Measurements from ENCODE around the gene LMF1. TPM values are rescaled to one million over a fixed set of nuclear protein-coding genes. Genes with fewer than 3 reads are reported as not detected.
"Not testable (repeated sequence)": the region's sequence is repeated elsewhere in the genome, so short reads cannot be mapped to it uniquely, and the experiment has no call there.

LMF1 gene
- total RNA-seq, 3 donors from 2014 or later, result 14.1 to 26.4 (median 21.4) TPM

- H3K9me3 ChIP-seq, result peaks cover 9 to 28% of the 10 kb centered on the region in 2 donors
- TF ChIP-seq CTCF (IDR thresholded peaks at IDR 0.05) (no peak), POLR2A (IDR thresholded peaks at IDR 0.05) (no peak), POLR2AphosphoS5 (IDR thresholded peaks at IDR 0.05) (no peak)
- DNase-seq (ENCODE audit: low spot score in 2 of 2), result no peak
- intact Hi-C loops (cut with DNase I; ENCODE audit: low total_unique reads), result no loop called here
- peak overlapping the region in 1 of 2 donors; percentile 30 for H3K27ac ChIP-seq
- peaks cover 3% of the 10 kb centered on the region for H3K36me3 ChIP-seq
- peak overlapping the region in 1 of 3 donors; percentile 34 for H3K4me3 ChIP-seq
- H3K4me1 ChIP-seq, result no peaks in the 10 kb centered on the region
- H3K27me3 ChIP-seq, result no peaks in the 10 kb centered on the region
Observed at GRCh38 chr16:886084-886543, 84.7 kb downstream of the LMF1 start.

- H3K4me1 ChIP-seq, result no peaks in the 10 kb centered on the region
- peaks cover 9 to 28% of the 10 kb centered on the region in 2 donors for H3K9me3 ChIP-seq
- H3K27ac ChIP-seq, result no peak overlapping the region
- no peaks in the 10 kb centered on the region for H3K27me3 ChIP-seq
- TF ChIP-seq CTCF (IDR thresholded peaks at IDR 0.05) (no peak), POLR2A (IDR thresholded peaks at IDR 0.05) (no peak), POLR2AphosphoS5 (IDR thresholded peaks at IDR 0.05) (no peak)
- H3K4me3 ChIP-seq, result no peak overlapping the region
- DNase-seq (ENCODE audit: low spot score in 2 of 2), result no peak
- H3K36me3 ChIP-seq, result peaks cover 3% of the 10 kb centered on the region
- intact Hi-C loops (cut with DNase I; ENCODE audit: low total_unique reads), result no loop called here
Observed at GRCh38 chr16:885391-885790, 85.4 kb downstream of the LMF1 start.

GRCh38 chr16:884232-884631 is 86.6 kb downstream of the LMF1 start:
- Histone ChIP-seq H3K4me1 (no peaks in the 10 kb centered on the region), H3K9me3 (peaks cover 9 to 28% of the 10 kb centered on the region in 2 donors), H3K4me3 (no peak overlapping the region), H3K27me3 (no peaks in the 10 kb centered on the region), H3K27ac (no peak overlapping the region), H3K36me3 (peaks cover 3% of the 10 kb centered on the region)
- no peak for TF ChIP-seq POLR2AphosphoS5 (IDR thresholded peaks at IDR 0.05)
- no peak for TF ChIP-seq POLR2A (IDR thresholded peaks at IDR 0.05)
- no peak for TF ChIP-seq CTCF (IDR thresholded peaks at IDR 0.05)
- intact Hi-C loops (cut with DNase I; ENCODE audit: low total_unique reads), result no loop called here
- DNase-seq (ENCODE audit: low spot score in 2 of 2), result no peak

GRCh38 chr16:883781-884180 is 87.0 kb downstream of the LMF1 start:
- no peak for TF ChIP-seq CTCF (IDR thresholded peaks at IDR 0.05)
- TF ChIP-seq POLR2A (IDR thresholded peaks at IDR 0.05), result no peak
- no peak for TF ChIP-seq POLR2AphosphoS5 (IDR thresholded peaks at IDR 0.05)
- peaks cover 9 to 28% of the 10 kb centered on the region in 2 donors for H3K9me3 ChIP-seq
- no peak for DNase-seq (ENCODE audit: low spot score in 2 of 2)
- peaks cover 3% of the 10 kb centered on the region for H3K36me3 ChIP-seq
- H3K4me3 ChIP-seq, result no peak overlapping the region
- H3K4me1 ChIP-seq, result no peaks in the 10 kb centered on the region
- intact Hi-C loops (cut with DNase I; ENCODE audit: low total_unique reads), result no loop called here
- H3K27ac ChIP-seq, result no peak overlapping the region
- H3K27me3 ChIP-seq, result no peaks in the 10 kb centered on the region

GRCh38 chr16:883340-883739 is 87.4 kb downstream of the LMF1 start:
- H3K4me3 ChIP-seq, result no peak overlapping the region
- DNase-seq (ENCODE audit: low spot score in 2 of 2), result no peak
- intact Hi-C loops (cut with DNase I; ENCODE audit: low total_unique reads), result no loop called here
- TF ChIP-seq CTCF (IDR thresholded peaks at IDR 0.05) (no peak), POLR2AphosphoS5 (IDR thresholded peaks at IDR 0.05) (no peak), POLR2A (IDR thresholded peaks at IDR 0.05) (no peak)
- H3K36me3 ChIP-seq, result peaks cover 3% of the 10 kb centered on the region
- H3K4me1 ChIP-seq, result no peaks in the 10 kb centered on the region
- H3K27me3 ChIP-seq, result no peaks in the 10 kb centered on the region
- H3K27ac ChIP-seq, result no peak overlapping the region
- H3K9me3 ChIP-seq, result peaks cover 9 to 28% of the 10 kb centered on the region in 2 donors

- peaks cover 9 to 28% of the 10 kb centered on the region in 2 donors for H3K9me3 ChIP-seq
- DNase-seq (ENCODE audit: low spot score in 2 of 2); H3K4me1 ChIP-seq; H3K27me3 ChIP-seq; H3K4me3 ChIP-seq; H3K27ac ChIP-seq; intact Hi-C loops (cut with DNase I; ENCODE audit: low total_unique reads); H3K36me3 ChIP-seq: not testable (repeated sequence)
Observed at GRCh38 chr16:882671-883070, 88.1 kb downstream of the LMF1 start.
